ENCODE results near the gene DTX1. TPM values are rescaled to one million over a fixed set of nuclear protein-coding genes. Genes with fewer than 3 reads are reported as not detected.

Gene DTX1
- total RNA-seq, 1 experiment from 2014 or later: 5.5 TPM

- H3K9me3 ChIP-seq (ENCODE audit: low read depth, low read length, poor library complexity, severe bottlenecking): no peaks in the 10 kb centered on the region
- POLR2A ChIA-PET (ENCODE audit: low non-redundant PET): no interaction called here
- CTCF ChIA-PET: interaction anchor here (0.6 kb wide), 1 partner anchor 90 kb away, joined by 4 read pairs; the partner anchor contains the start of gene TPCN1
- TF ChIP-seq CTCF (conservative IDR thresholded peaks at IDR 0.05; ENCODE audit: low read depth, low read length): no peak
- TF ChIP-seq EZH2 (IDR thresholded peaks at IDR 0.05; ENCODE audit: borderline replicate concordance, low read depth, low read length, poor library complexity, severe bottlenecking): no peak
- H3K27me3 ChIP-seq (replicated peaks; ENCODE audit: insufficient read depth, low read depth, low read length, poor library complexity): no peaks in the 10 kb centered on the region
- H3K4me1 ChIP-seq (ENCODE audit: insufficient read depth, low read length, poor library complexity, severe bottlenecking): peaks cover 6% of the 10 kb centered on the region
- H3K36me3 ChIP-seq (ENCODE audit: insufficient read depth, low read length, poor library complexity, severe bottlenecking): no peaks in the 10 kb centered on the region
- H3K27ac ChIP-seq (ENCODE audit: low read depth, low read length, poor library complexity, severe bottlenecking): no peak overlapping the region
- intact Hi-C loops (cut with micrococcal nuclease; ENCODE audit: unreplicated experiment): no loop called here
- H3K4me3 ChIP-seq (ENCODE audit: low read depth, low read length, poor library complexity, severe bottlenecking): no peak overlapping the region
- BruUV-seq (replicated peaks): no TSS peak
- DNase-seq (ENCODE audit: low spot score): no peak
Observed at GRCh38 chr12:113131556-113131955, 75.0 kb downstream of the DTX1 start.

GRCh38 chr12:113133036-113133435, 76.5 kb downstream of the DTX1 start:
- intact Hi-C loops (cut with micrococcal nuclease; ENCODE audit: unreplicated experiment): no loop called here
- Histone ChIP-seq H3K27me3 (replicated peaks; ENCODE audit: insufficient read depth, low read depth, low read length, poor library complexity) (no peaks in the 10 kb centered on the region), H3K36me3 (ENCODE audit: insufficient read depth, low read length, poor library complexity, severe bottlenecking) (no peaks in the 10 kb centered on the region), H3K4me1 (ENCODE audit: insufficient read depth, low read length, poor library complexity, severe bottlenecking) (peaks cover 6% of the 10 kb centered on the region), H3K27ac (ENCODE audit: low read depth, low read length, poor library complexity, severe bottlenecking) (no peak overlapping the region), H3K4me3 (ENCODE audit: low read depth, low read length, poor library complexity, severe bottlenecking) (no peak overlapping the region), H3K9me3 (ENCODE audit: low read depth, low read length, poor library complexity, severe bottlenecking) (no peaks in the 10 kb centered on the region)
- BruUV-seq (replicated peaks): no TSS peak
- POLR2A ChIA-PET (ENCODE audit: low non-redundant PET): no interaction called here
- CTCF ChIA-PET: no interaction called here
- DNase-seq (ENCODE audit: low spot score): no peak
- no peak for TF ChIP-seq EZH2 (IDR thresholded peaks at IDR 0.05; ENCODE audit: borderline replicate concordance, low read depth, low read length, poor library complexity, severe bottlenecking)
- no peak for TF ChIP-seq CTCF (conservative IDR thresholded peaks at IDR 0.05; ENCODE audit: low read depth, low read length)

GRCh38 chr12:113133666-113134065, 77.1 kb downstream of the DTX1 start:
- Histone ChIP-seq H3K36me3 (ENCODE audit: insufficient read depth, low read length, poor library complexity, severe bottlenecking) (no peaks in the 10 kb centered on the region), H3K27ac (ENCODE audit: low read depth, low read length, poor library complexity, severe bottlenecking) (no peak overlapping the region), H3K27me3 (replicated peaks; ENCODE audit: insufficient read depth, low read depth, low read length, poor library complexity) (no peaks in the 10 kb centered on the region), H3K9me3 (ENCODE audit: low read depth, low read length, poor library complexity, severe bottlenecking) (no peaks in the 10 kb centered on the region), H3K4me3 (ENCODE audit: low read depth, low read length, poor library complexity, severe bottlenecking) (no peak overlapping the region), H3K4me1 (ENCODE audit: insufficient read depth, low read length, poor library complexity, severe bottlenecking) (peaks cover 6% of the 10 kb centered on the region)
- DNase-seq (ENCODE audit: low spot score): no peak
- TF ChIP-seq CTCF (conservative IDR thresholded peaks at IDR 0.05; ENCODE audit: low read depth, low read length) (no peak), EZH2 (IDR thresholded peaks at IDR 0.05; ENCODE audit: borderline replicate concordance, low read depth, low read length, poor library complexity, severe bottlenecking) (no peak)
- POLR2A ChIA-PET (ENCODE audit: low non-redundant PET): no interaction called here
- CTCF ChIA-PET: interaction anchor here (0.5 kb wide), 1 partner anchor 1189 kb away, joined by 6 read pairs; no protein-coding TSS in a partner anchor
- intact Hi-C loops (cut with micrococcal nuclease; ENCODE audit: unreplicated experiment): no loop called here
- BruUV-seq (replicated peaks): no TSS peak
